Ovary (tissue), 1 donor: ENCODE measurements around the gene KIAA1671.
"Not testable (repeated sequence)": the region's sequence is repeated elsewhere in the genome, so short reads cannot be mapped to it uniquely, and the experiment has no call there.

ENCODE experiments used
- EP300 ChIP-seq: sonication (generic); formaldehyde crosslinking; IDR thresholded peaks from one replicate; pipeline ENCODE4 v1.6.1; 2017; ENCODE audit warnings: antibody characterized with exemption
- POLR2A ChIP-seq: fragments of 450-650 bp; IDR thresholded peaks from one replicate; pipeline ENCODE4 v1.6.1; 2017; ENCODE audit warnings: antibody characterized with exemption, mild to moderate bottlenecking, moderate library complexity

DNA sequence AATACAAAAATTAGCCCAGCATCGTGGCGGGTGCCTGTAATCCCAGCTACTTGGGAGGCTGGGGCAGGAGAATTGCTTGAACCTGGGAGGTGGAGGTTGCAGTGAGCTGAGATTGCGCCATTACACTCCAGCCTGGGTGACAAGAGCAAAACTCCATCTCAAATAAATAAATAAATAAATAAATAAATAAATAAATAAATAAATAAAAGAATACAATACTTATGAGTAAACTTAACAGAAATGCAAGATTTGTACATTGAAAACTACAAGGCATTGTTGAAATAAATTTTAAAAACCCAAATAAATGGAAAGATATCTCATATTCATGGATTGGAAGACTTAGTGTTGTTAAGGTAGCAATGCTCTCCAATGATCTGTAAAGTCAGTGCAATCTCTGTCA is 45.4 kb upstream of the KIAA1671 start:
- TF ChIP-seq POLR2A, EP300: not testable (repeated sequence)
